Nephron (organoid): ENCODE measurements around the gene IZUMO1R.

Experiments
- H3K27ac Mint-ChIP-seq, 3 experiments: 2 replicates each; pipeline ENCODE4 v1.8.0; 2020; ENCODE audit warnings: mixed read lengths in 3 of 3, mild to moderate bottlenecking in 2 of 3, moderate library complexity in 1 of 3
- H3K27me3 Mint-ChIP-seq: 2 replicates; pipeline ENCODE4 v1.8.0; 2021; ENCODE audit warnings: low read depth, mild to moderate bottlenecking, moderate library complexity, mixed read lengths
- H3K36me3 Mint-ChIP-seq: 2 replicates; pipeline ENCODE4 v1.8.0; 2020; ENCODE audit warnings: low read depth, mixed read lengths
- H3K4me1 Mint-ChIP-seq: 2 replicates; pipeline ENCODE4 v1.8.0; 2020; ENCODE audit warnings: mixed read lengths
- H3K4me3 Mint-ChIP-seq, 3 experiments: 2 replicates each; pipeline ENCODE4 v1.8.0; 2020; ENCODE audit warnings: mild to moderate bottlenecking in 3 of 3, mixed read lengths in 3 of 3, moderate library complexity in 2 of 3
- H3K9me3 Mint-ChIP-seq: 2 replicates; pipeline ENCODE4 v1.8.0; 2020; ENCODE audit warnings: mixed read lengths
- TF ChIP-seq, protein P1 (sequence below), 3 experiments: fragments of 200-600 bp; sonication (generic); IDR thresholded peaks; one replicate each; pipeline ENCODE4 v1.5.0; 2021; ENCODE audit warnings: antibody characterized with exemption in 3 of 3; ENCODE audit not compliant: unreplicated experiment in 3 of 3

The IZUMO1R gene

DNA sequence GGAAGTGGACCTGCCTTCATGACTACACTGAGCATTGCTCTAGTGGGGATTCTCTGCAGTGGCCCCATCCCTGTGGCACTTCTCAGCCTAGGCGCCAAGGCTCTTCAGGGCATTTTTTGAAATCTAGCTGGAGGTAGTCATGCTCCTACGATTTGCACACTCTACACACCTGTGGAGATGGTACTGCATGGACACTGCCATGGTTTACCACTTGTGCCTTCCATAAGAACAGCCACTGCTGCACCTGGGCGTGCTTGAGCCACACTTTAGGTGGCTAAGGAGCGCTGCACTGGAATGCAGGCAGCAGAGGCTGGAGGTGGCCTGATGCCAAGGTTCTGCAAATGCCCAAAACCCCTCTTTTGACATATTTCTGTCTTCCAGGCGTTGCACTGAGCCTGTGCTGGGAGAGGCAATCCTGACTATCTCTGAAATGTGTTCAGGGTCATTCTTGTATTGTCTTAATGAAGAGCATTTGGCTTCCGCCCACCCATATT lies 24.3 kb downstream of the IZUMO1R start:
- TF ChIP-seq, protein P1, sequence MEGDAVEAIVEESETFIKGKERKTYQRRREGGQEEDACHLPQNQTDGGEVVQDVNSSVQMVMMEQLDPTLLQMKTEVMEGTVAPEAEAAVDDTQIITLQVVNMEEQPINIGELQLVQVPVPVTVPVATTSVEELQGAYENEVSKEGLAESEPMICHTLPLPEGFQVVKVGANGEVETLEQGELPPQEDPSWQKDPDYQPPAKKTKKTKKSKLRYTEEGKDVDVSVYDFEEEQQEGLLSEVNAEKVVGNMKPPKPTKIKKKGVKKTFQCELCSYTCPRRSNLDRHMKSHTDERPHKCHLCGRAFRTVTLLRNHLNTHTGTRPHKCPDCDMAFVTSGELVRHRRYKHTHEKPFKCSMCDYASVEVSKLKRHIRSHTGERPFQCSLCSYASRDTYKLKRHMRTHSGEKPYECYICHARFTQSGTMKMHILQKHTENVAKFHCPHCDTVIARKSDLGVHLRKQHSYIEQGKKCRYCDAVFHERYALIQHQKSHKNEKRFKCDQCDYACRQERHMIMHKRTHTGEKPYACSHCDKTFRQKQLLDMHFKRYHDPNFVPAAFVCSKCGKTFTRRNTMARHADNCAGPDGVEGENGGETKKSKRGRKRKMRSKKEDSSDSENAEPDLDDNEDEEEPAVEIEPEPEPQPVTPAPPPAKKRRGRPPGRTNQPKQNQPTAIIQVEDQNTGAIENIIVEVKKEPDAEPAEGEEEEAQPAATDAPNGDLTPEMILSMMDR (IDR thresholded peaks at IDR 0.05; ENCODE audit: unreplicated experiment in 3 of 3) = no peak
- Mint-ChIP-seq H3K4me3 (no peak overlapping the region), H3K9me3 (peaks cover 9% of the 10 kb centered on the region)

DNA sequence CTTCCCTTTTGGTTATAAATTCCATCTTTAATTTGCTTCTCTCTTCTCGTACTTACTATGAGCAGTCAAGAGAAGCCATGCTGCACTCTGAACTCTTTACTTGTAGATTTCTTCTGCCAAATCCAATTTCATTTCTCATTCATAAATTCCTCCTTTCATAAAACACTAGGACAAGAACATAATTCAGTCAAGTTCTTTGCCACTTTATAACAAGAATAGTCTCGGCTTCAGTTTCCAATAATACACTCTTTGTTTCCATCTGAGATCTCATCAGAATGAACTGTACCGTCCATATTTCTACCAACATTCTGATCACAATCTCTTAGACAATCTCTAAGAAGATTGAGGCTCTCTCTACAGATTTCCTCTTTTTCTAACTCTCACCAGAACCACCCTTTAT lies 25.1 kb downstream of the IZUMO1R start:
- H3K36me3 Mint-ChIP-seq = no peaks in the 10 kb centered on the region
- H3K4me1 Mint-ChIP-seq = no peaks in the 10 kb centered on the region
- TF ChIP-seq, protein P1 (IDR thresholded peaks at IDR 0.05; ENCODE audit: unreplicated experiment in 3 of 3) = no peak
- no peak overlapping the region for H3K27ac Mint-ChIP-seq
- no peaks in the 10 kb centered on the region for H3K27me3 Mint-ChIP-seq
- peaks cover 9% of the 10 kb centered on the region for H3K9me3 Mint-ChIP-seq
- H3K4me3 Mint-ChIP-seq = no peak overlapping the region

More for the DNA sequence above, 24.3 kb downstream of the IZUMO1R start:
- no peaks in the 10 kb centered on the region for H3K36me3 Mint-ChIP-seq
- H3K27ac Mint-ChIP-seq = no peak overlapping the region
- no peaks in the 10 kb centered on the region for H3K27me3 Mint-ChIP-seq
- H3K4me1 Mint-ChIP-seq = no peaks in the 10 kb centered on the region

DNA sequence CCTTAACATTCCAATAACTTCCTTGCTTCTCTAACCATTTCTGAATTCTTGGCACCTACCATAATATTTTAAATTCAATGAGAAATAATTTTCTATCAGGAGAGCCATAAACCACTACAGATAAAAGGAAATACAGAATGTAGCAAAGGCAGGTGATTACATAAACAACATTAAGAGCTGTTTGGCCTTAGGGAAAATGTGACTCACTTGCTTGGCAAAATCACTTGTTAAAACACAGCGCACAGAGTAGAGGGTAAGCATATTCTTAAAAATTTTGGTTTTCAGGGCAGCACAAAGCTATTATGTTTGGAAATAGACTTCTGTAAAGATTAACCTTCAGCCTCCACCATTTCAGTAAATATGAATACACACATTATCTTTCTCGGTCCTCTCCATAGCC lies 26.4 kb downstream of the IZUMO1R start:
- no peaks in the 10 kb centered on the region for H3K36me3 Mint-ChIP-seq
- no peak overlapping the region for H3K27ac Mint-ChIP-seq
- H3K9me3 Mint-ChIP-seq = peaks cover 5% of the 10 kb centered on the region
- TF ChIP-seq, protein P1 (IDR thresholded peaks at IDR 0.05; ENCODE audit: unreplicated experiment in 3 of 3) = no peak
- H3K4me3 Mint-ChIP-seq = no peak overlapping the region
- no peaks in the 10 kb centered on the region for H3K4me1 Mint-ChIP-seq
- no peaks in the 10 kb centered on the region for H3K27me3 Mint-ChIP-seq

DNA sequence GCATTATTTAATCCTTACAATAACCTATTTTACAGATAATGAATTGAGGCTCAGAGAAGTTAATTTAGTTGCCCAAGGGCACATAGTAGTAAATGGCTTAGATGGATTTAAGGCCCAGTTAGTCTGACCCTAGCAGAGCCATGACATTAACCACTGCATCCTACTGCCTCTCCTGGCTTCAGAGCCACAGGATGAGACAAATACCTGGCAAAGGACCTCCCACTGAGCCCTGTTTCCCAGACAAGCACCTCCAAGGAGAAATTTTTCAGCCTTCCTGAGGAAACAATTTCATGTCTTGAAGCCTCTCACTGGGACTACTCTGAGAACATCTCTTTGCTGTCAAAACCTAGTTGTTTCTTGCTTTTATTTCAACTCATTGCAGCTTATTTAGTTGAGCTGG lies 28.4 kb downstream of the IZUMO1R start:
- no peaks in the 10 kb centered on the region for H3K4me1 Mint-ChIP-seq
- no peak overlapping the region for H3K27ac Mint-ChIP-seq
- no peaks in the 10 kb centered on the region for H3K9me3 Mint-ChIP-seq
- H3K27me3 Mint-ChIP-seq = no peaks in the 10 kb centered on the region
- TF ChIP-seq, protein P1 (IDR thresholded peaks at IDR 0.05; ENCODE audit: unreplicated experiment in 3 of 3) = no peak
- no peak overlapping the region for H3K4me3 Mint-ChIP-seq
- no peaks in the 10 kb centered on the region for H3K36me3 Mint-ChIP-seq

DNA sequence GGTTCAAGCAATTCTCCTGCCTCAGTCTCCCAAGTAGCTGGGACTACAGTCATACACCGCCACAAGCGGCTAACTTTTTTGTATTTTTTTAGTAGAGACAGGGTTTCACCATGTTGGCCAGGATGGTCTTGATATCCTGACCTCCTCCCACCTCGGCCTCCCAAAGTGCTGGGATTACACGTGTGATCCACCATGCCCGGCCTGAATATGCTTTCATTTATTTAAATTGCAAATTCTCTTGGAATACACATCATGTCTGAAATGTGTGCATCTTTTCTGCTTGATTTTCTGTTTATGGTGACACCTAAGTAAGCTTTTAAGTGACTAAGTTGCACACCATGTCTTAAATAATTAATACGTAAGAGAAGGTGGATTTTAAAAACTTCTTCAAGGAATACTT lies 31.7 kb downstream of the IZUMO1R start:
- Mint-ChIP-seq H3K27me3 (no peaks in the 10 kb centered on the region), H3K27ac (no peak overlapping the region), H3K4me1 (no peaks in the 10 kb centered on the region), H3K4me3 (no peak overlapping the region), H3K9me3 (peaks cover 8% of the 10 kb centered on the region), H3K36me3 (no peaks in the 10 kb centered on the region)
- TF ChIP-seq, protein P1 (IDR thresholded peaks at IDR 0.05; ENCODE audit: unreplicated experiment in 3 of 3) = no peak

DNA sequence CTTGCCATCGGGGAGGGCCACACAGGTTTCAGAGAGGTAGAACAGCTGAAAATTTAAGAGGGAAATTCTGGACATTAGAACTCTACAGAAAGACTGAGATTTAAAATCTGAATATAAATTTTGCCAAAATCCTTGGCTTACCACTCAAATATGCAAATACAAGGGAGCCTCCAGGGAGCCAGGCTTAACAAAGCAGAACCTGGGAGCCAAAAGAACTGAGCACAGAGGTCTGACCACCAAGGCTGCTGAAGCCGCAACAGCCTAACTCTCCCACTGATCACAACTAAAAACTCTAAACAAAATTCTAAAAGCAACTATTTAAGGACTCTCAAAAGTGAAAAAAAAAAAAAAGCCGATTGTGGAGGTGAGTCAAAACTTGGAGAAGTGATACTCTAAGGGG lies 34.3 kb downstream of the IZUMO1R start:
- no peaks in the 10 kb centered on the region for H3K4me1 Mint-ChIP-seq
- no peaks in the 10 kb centered on the region for H3K36me3 Mint-ChIP-seq
- no peak overlapping the region for H3K27ac Mint-ChIP-seq
- peaks cover 8% of the 10 kb centered on the region for H3K9me3 Mint-ChIP-seq
- H3K27me3 Mint-ChIP-seq = no peaks in the 10 kb centered on the region
- no peak overlapping the region for H3K4me3 Mint-ChIP-seq
- TF ChIP-seq, protein P1 (IDR thresholded peaks at IDR 0.05; ENCODE audit: unreplicated experiment in 3 of 3) = no peak
